Measurements from ENCODE around the gene NCOR1. TPM values are rescaled to one million over a fixed set of nuclear protein-coding genes. Genes with fewer than 3 reads are reported as not detected.

Gene NCOR1
- total RNA-seq, 5 donors from 2014 or later (not counting 1 experiment from before 2014, with no cell fraction given): 134 to 173 (median 152) TPM

DNA sequence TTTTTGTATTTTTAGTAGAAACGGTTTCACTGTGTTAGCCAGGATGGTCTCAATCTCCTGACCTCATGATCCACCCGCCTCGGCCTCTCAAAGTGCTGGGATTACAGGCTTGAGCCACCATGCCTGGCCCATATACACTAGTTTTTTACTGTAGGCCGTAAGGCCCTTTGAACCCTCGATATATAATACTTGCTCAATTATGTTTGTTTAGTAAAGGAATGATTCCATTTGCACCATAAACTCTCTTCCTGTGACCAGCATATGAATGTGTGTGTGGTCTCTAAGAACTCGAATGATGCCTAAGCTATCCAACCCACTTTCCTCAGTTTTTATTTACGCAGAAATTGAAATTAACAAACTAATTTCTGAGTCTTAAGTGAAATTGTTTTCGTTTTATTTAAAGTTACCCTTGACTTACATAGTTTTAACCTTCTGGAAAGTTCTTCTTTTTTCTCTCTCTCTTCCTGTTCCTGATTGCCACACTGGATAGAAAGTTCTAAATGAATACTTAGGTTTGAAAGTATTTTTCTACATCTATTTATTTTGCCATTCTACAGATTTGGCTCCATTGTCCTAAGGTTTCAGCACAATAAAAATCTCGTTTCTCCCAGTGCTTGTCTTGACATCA is 39.6 kb upstream of the NCOR1 start:
- H3K27ac ChIP-seq (ENCODE audit: low read length): no peak overlapping the region
- DNase-seq (no peak), ATAC-seq (replicated peaks in 1 of 4) (no peak)
- Mint-ChIP-seq H3K4me1 (peaks cover 6% of the 10 kb centered on the region in 3 donors), H3K36me3 (peaks cover 25% of the 10 kb centered on the region), H3K9me3 (no peaks in the 10 kb centered on the region), H3K27me3 (no peaks in the 10 kb centered on the region), H3K4me3 (no peak overlapping the region), H3K27ac (no peak overlapping the region)
- no peaks in the 10 kb centered on the region for H3K9me3 ChIP-seq
- H3K36me3 ChIP-seq (ENCODE audit: control insufficient read depth in 2 of 2, extremely low read depth in 1 of 2, insufficient read depth in 1 of 2, low read length in 1 of 2): peaks cover under 1 to 5% of the 10 kb centered on the region in 2 donors
- 100% methylated on average over 3 of the region's 9 CpGs for WGBS (ENCODE audit: insufficient coverage)
- H3K27me3 ChIP-seq (replicated peaks in 1 of 2; ENCODE audit: control insufficient read depth in 2 of 2, extremely low read depth in 1 of 2, insufficient read depth in 2 of 2, low read length in 1 of 2): no peaks in the 10 kb centered on the region
- ChIA-PET POLR2A (interaction anchor here in 1 of 2 donors (0.7 kb wide), 1 partner anchor 164 kb away, joined by 3 read pairs; no protein-coding TSS in a partner anchor), CTCF (no interaction called here)
- no peak overlapping the region for H3K4me3 ChIP-seq (ENCODE audit: control insufficient read depth in 1 of 2, extremely low read depth in 1 of 2, low read length in 1 of 2)
- H3K4me1 ChIP-seq (ENCODE audit: control insufficient read depth in 1 of 2, extremely low read depth in 1 of 2, insufficient read depth in 2 of 2, low read length in 2 of 2): no peaks in the 10 kb centered on the region

DNA sequence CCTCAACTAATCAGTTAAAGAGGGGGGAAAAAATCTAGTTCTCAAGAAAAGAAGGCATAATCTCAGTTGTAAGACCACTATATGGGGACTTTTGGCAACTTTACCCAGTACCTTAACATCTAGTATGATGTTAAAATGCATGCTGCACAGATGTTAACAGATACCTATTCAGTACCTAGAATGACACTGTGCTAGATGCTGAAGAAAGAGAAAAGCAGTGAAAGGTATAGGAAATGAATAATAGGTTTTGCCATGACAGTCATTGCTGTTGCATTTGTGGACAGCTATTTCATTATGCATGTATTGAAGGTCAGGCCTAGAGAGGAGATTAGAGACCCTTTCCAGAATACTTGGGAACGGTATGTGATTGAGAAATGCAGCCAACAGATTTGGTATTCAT is 36.2 kb upstream of the NCOR1 start:
- no peak overlapping the region for H3K4me3 Mint-ChIP-seq
- peaks cover 5% of the 10 kb centered on the region in 2 donors for H3K36me3 ChIP-seq (ENCODE audit: control insufficient read depth in 2 of 2, extremely low read depth in 1 of 2, insufficient read depth in 1 of 2, low read length in 1 of 2)
- H3K4me1 Mint-ChIP-seq: peaks cover 6 to 9% (median 6%) of the 10 kb centered on the region in 3 donors
- no peaks in the 10 kb centered on the region for H3K9me3 Mint-ChIP-seq
- H3K27ac Mint-ChIP-seq: no peak overlapping the region
- ChIA-PET CTCF (no interaction called here), POLR2A (interaction anchor here in 1 of 2 donors (0.5 kb wide), 1 partner anchor 52 kb away, joined by 3 read pairs; no protein-coding TSS in a partner anchor)
- peaks cover 31% of the 10 kb centered on the region for H3K36me3 Mint-ChIP-seq
- H3K27me3 Mint-ChIP-seq: no peaks in the 10 kb centered on the region
- no peak overlapping the region for H3K4me3 ChIP-seq (ENCODE audit: control insufficient read depth in 1 of 2, extremely low read depth in 1 of 2, low read length in 1 of 2)
- no peak for DNase-seq
- no peaks in the 10 kb centered on the region for H3K4me1 ChIP-seq (ENCODE audit: control insufficient read depth in 1 of 2, extremely low read depth in 1 of 2, insufficient read depth in 2 of 2, low read length in 2 of 2)
- H3K27me3 ChIP-seq (replicated peaks in 1 of 2; ENCODE audit: control insufficient read depth in 2 of 2, extremely low read depth in 1 of 2, insufficient read depth in 2 of 2, low read length in 1 of 2): no peaks in the 10 kb centered on the region
- no peaks in the 10 kb centered on the region for H3K9me3 ChIP-seq
- no peak overlapping the region for H3K27ac ChIP-seq (ENCODE audit: low read length)
- WGBS (ENCODE audit: insufficient coverage): no CpG with 5 or more reads among the region's 1 CpG
- ATAC-seq (replicated peaks in 1 of 4): no peak

DNA sequence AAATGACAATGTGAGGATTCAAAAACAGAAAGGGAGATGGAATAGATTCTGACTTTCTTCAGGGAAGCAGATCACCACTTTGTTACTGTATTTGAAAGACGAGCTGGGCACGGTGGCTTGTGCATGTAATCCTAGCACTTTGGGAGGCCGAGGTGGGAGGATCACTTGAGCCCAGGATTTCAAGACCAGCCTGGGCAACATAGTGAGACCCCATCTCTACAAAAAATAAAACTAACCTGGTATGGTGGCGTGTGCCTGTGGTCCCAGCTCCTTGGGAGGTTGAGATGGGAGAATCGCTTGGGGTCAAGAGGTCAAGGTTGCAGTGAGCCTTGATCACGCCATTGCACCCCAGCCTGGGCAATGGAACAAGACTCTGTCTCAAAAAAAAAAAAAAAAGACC is 35.7 kb upstream of the NCOR1 start:
- H3K4me3 Mint-ChIP-seq: no peak overlapping the region
- no peaks in the 10 kb centered on the region for H3K9me3 ChIP-seq
- ChIA-PET POLR2A (interaction anchor here in 1 of 2 donors (0.6 kb wide), 1 partner anchor 50 kb away, joined by 3 read pairs; no protein-coding TSS in a partner anchor), CTCF (interaction anchor here in 1 of 2 donors (0.5 to 0.7 kb wide), 3 partner anchors 10 to 534 kb away, joined by 3 to 6 read pairs (median 3); no protein-coding TSS in a partner anchor)
- H3K4me1 ChIP-seq (ENCODE audit: control insufficient read depth in 1 of 2, extremely low read depth in 1 of 2, insufficient read depth in 2 of 2, low read length in 2 of 2): no peaks in the 10 kb centered on the region
- H3K27ac Mint-ChIP-seq: no peak overlapping the region
- H3K27ac ChIP-seq (ENCODE audit: low read length): no peak overlapping the region
- H3K36me3 Mint-ChIP-seq: peaks cover 30% of the 10 kb centered on the region
- H3K4me1 Mint-ChIP-seq: peaks cover 6 to 9% (median 6%) of the 10 kb centered on the region in 3 donors
- H3K27me3 Mint-ChIP-seq: no peaks in the 10 kb centered on the region
- 92% methylated on average over 4 of the region's 6 CpGs for WGBS (ENCODE audit: insufficient coverage)
- H3K9me3 Mint-ChIP-seq: no peaks in the 10 kb centered on the region
- DNase-seq (no peak), ATAC-seq (replicated peaks in 1 of 4) (no peak)
- H3K36me3 ChIP-seq (ENCODE audit: control insufficient read depth in 2 of 2, extremely low read depth in 1 of 2, insufficient read depth in 1 of 2, low read length in 1 of 2): peaks cover 5% of the 10 kb centered on the region in 2 donors
- H3K27me3 ChIP-seq (replicated peaks in 1 of 2; ENCODE audit: control insufficient read depth in 2 of 2, extremely low read depth in 1 of 2, insufficient read depth in 2 of 2, low read length in 1 of 2): no peaks in the 10 kb centered on the region
- H3K4me3 ChIP-seq (ENCODE audit: control insufficient read depth in 1 of 2, extremely low read depth in 1 of 2, low read length in 1 of 2): no peak overlapping the region

DNA sequence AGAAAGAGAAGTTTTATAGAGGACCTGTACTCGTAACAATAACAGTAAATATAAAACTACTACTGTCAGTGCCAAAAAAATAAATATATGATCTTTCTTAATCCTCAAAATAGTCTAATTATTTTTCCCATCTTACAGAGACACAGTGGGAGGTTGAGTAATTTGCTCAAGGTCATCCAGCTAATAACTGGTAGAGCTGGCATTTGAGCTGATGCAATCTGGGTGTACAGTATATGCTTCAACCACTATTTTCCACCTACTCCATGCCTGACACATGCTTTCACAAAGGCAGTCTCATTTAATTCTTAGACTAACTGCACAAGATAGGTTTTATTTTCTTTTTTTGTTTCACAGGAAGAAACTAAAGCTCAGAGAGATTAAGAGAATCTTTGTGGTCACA is 35.3 kb upstream of the NCOR1 start:
- no peaks in the 10 kb centered on the region for H3K27me3 Mint-ChIP-seq
- H3K9me3 ChIP-seq: no peaks in the 10 kb centered on the region
- peaks cover 3 to 9% (median 5%) of the 10 kb centered on the region in 3 donors for H3K4me1 Mint-ChIP-seq
- H3K27ac Mint-ChIP-seq: no peak overlapping the region
- H3K36me3 ChIP-seq (ENCODE audit: control insufficient read depth in 2 of 2, extremely low read depth in 1 of 2, insufficient read depth in 1 of 2, low read length in 1 of 2): peaks cover 5% of the 10 kb centered on the region in 2 donors
- peaks cover 27% of the 10 kb centered on the region for H3K36me3 Mint-ChIP-seq
- ChIA-PET POLR2A (interaction anchor here in 1 of 2 donors (0.6 kb wide), 1 partner anchor 50 kb away, joined by 3 read pairs; no protein-coding TSS in a partner anchor), CTCF (interaction anchor here in 1 of 2 donors (0.5 to 0.7 kb wide), 3 partner anchors 10 to 534 kb away, joined by 3 to 6 read pairs (median 3); no protein-coding TSS in a partner anchor)
- H3K4me3 ChIP-seq (ENCODE audit: control insufficient read depth in 1 of 2, extremely low read depth in 1 of 2, low read length in 1 of 2): no peak overlapping the region
- no peak overlapping the region for H3K4me3 Mint-ChIP-seq
- no peak overlapping the region for H3K27ac ChIP-seq (ENCODE audit: low read length)
- DNase-seq (no peak), ATAC-seq (replicated peaks in 1 of 4) (no peak)
- H3K4me1 ChIP-seq (ENCODE audit: control insufficient read depth in 1 of 2, extremely low read depth in 1 of 2, insufficient read depth in 2 of 2, low read length in 2 of 2): no peaks in the 10 kb centered on the region
- no CpG with 5 or more reads among the region's 1 CpG for WGBS (ENCODE audit: insufficient coverage)
- no peaks in the 10 kb centered on the region for H3K27me3 ChIP-seq (replicated peaks in 1 of 2; ENCODE audit: control insufficient read depth in 2 of 2, extremely low read depth in 1 of 2, insufficient read depth in 2 of 2, low read length in 1 of 2)
- no peaks in the 10 kb centered on the region for H3K9me3 Mint-ChIP-seq

DNA sequence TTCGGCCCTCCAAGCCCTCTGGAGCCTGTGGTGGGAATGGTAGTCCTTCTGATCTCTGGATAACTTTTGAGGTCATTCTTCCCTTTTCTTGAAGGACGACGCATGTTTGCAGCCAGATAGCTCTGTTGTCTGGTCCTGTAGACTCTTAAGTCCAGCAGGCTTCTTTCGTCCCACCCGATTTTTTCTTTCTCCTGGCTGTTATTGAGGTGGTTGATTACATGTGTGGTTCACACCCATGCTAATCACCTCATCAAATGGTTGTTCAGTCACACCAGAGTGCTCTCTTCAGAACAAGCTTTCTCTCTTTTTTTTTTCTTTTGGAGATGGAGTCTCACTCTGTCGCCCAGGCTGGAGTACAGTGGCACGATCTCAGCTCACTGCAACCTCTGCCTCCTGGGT is 32.3 kb upstream of the NCOR1 start:
- H3K9me3 Mint-ChIP-seq: no peaks in the 10 kb centered on the region
- no peaks in the 10 kb centered on the region for H3K27me3 ChIP-seq (replicated peaks in 1 of 2; ENCODE audit: control insufficient read depth in 2 of 2, extremely low read depth in 1 of 2, insufficient read depth in 2 of 2, low read length in 1 of 2)
- H3K4me3 Mint-ChIP-seq: no peak overlapping the region
- no peaks in the 10 kb centered on the region for H3K27me3 Mint-ChIP-seq
- H3K9me3 ChIP-seq: no peaks in the 10 kb centered on the region
- WGBS (ENCODE audit: insufficient coverage): 87% methylated on average over 3 of the region's 7 CpGs
- ChIA-PET CTCF (no interaction called here), POLR2A (no interaction called here)
- ATAC-seq (replicated peaks in 1 of 4): no peak
- no peak overlapping the region for H3K27ac Mint-ChIP-seq
- no peak overlapping the region for H3K4me3 ChIP-seq (ENCODE audit: control insufficient read depth in 1 of 2, extremely low read depth in 1 of 2, low read length in 1 of 2)
- H3K4me1 ChIP-seq (ENCODE audit: control insufficient read depth in 1 of 2, extremely low read depth in 1 of 2, insufficient read depth in 2 of 2, low read length in 2 of 2): no peaks in the 10 kb centered on the region
- H3K36me3 ChIP-seq (ENCODE audit: control insufficient read depth in 2 of 2, extremely low read depth in 1 of 2, insufficient read depth in 1 of 2, low read length in 1 of 2): peaks cover 5 to 8% of the 10 kb centered on the region in 2 donors
- peaks cover 23% of the 10 kb centered on the region for H3K36me3 Mint-ChIP-seq
- no peak overlapping the region for H3K27ac ChIP-seq (ENCODE audit: low read length)
- peaks cover 0 to 8% (median 6%) of the 10 kb centered on the region in 3 donors for H3K4me1 Mint-ChIP-seq
- DNase-seq: no peak

DNA sequence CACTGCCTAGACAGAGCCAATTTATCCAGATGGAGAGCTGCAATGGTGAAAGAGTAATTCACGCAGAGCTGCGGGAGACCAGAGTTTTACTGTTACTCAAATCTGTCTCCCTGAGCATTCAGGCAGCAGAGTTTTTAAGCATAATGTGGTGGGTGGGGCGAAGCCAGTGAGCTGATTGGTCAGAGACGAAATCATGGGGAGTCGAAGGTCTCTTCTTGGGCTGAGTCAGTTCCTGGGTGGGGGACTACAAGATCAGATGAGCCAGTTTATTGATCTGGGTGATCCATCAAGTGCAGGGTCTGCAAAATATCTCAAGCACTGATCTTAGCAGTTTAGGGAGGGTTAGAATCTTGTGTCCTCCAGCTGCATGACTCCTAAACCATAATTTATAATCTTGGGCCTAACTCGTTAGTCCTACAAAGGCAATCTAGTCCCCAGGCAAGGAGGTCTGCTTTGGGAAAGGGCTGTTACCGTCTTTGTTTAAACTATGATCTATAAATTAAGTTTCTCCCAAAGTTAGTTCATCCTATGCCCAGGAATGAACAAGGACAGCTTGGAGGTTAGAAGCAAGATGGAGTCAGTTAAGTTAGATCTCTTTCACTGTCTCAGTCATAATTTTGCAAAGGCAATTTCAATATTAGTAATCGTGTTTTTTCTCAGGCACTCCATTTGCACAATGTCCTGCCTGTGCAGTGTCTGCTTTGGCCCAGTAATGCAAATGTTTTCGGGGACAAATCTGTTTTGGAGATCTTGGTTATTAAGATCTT is 28.6 kb upstream of the NCOR1 start:
- CTCF ChIA-PET: no interaction called here
- no peak overlapping the region for H3K27ac Mint-ChIP-seq

More for the DNA sequence above, 28.6 kb upstream of the NCOR1 start:
- Mint-ChIP-seq H3K9me3 (no peaks in the 10 kb centered on the region), H3K4me1 (peaks cover 0 to 15% (median 6%) of the 10 kb centered on the region in 3 donors), H3K36me3 (peaks cover 24% of the 10 kb centered on the region), H3K27me3 (no peaks in the 10 kb centered on the region), H3K4me3 (no peak overlapping the region)
- Histone ChIP-seq H3K9me3 (no peaks in the 10 kb centered on the region), H3K27ac (ENCODE audit: low read length) (no peak overlapping the region), H3K36me3 (ENCODE audit: control insufficient read depth in 2 of 2, extremely low read depth in 1 of 2, insufficient read depth in 1 of 2, low read length in 1 of 2) (peaks cover 8% of the 10 kb centered on the region in 2 donors), H3K4me3 (ENCODE audit: control insufficient read depth in 1 of 2, extremely low read depth in 1 of 2, low read length in 1 of 2) (no peak overlapping the region), H3K4me1 (ENCODE audit: control insufficient read depth in 1 of 2, extremely low read depth in 1 of 2, insufficient read depth in 2 of 2, low read length in 2 of 2) (no peaks in the 10 kb centered on the region), H3K27me3 (replicated peaks in 1 of 2; ENCODE audit: control insufficient read depth in 2 of 2, extremely low read depth in 1 of 2, insufficient read depth in 2 of 2, low read length in 1 of 2) (no peaks in the 10 kb centered on the region)
- ATAC-seq (replicated peaks in 1 of 4) (no peak), DNase-seq (no peak)
- POLR2A ChIA-PET: no interaction called here
- WGBS (ENCODE audit: insufficient coverage): 67% methylated on average over 5 of the region's 9 CpGs
